ENCODE results near the gene CARD11.

The CARD11 gene

DNA sequence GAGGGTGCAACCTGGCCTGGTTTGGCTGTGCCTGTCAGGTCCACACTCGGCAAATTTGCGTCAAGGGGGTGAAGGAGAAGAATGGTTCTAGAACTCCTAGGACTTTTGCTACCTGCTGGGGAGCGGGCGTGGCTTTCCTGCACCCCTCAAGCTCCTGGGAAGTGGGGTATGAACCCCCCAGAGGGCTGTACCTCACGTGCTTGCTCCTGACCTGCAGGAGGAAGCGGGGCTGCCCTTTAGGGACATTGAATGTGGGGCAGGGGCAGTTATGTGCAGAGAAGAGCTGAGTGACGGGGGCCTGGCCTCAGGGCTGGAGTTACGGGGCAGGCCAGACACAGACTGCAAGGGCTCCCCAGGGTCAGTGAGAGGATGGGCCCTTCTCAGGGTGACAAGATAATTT is 138.2 kb downstream of the CARD11 start:
- no peak for DNase-seq (ENCODE audit: low read depth)

DNA sequence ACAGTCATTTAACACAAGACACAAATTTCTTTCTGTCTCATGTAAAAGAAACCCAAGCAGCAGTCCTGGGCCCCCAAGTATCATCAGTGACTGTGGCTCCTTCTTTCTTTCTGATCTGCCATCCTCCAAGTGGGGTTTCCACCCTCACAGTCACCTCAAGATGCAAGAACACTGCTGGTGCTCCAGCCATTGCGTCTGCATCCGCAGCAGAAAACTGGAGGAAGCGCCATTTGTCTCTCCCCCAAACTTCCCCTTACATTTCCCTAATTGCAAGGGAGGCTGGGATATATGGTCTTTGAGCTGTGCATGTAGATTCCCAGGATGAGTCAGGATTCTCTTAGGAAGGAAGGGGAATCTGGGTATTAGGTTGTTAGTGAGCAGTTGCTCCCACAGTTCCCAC is 138.6 kb downstream of the CARD11 start:
- DNase-seq (ENCODE audit: low read depth): no peak

DNA sequence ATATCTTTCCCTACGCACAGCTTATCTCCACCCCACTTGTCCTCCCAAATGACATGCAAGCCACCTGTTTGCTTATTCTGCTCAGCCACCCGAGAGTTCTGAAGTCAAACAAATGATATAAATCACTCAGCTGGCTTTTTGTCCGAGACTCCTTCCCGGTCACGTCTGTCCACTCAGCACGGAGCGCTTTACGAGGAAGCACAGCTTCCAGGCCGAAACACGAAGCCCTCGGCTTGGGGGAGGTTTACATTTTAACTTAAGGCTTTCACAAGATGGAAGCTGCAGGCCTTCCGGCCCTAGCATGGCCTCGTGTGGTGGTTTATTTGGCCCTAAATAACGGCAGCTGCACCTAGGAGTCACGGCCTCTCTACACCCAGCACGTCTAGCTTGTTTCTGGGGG is 139.5 kb downstream of the CARD11 start:
- no peak for DNase-seq (ENCODE audit: low read depth)

DNA sequence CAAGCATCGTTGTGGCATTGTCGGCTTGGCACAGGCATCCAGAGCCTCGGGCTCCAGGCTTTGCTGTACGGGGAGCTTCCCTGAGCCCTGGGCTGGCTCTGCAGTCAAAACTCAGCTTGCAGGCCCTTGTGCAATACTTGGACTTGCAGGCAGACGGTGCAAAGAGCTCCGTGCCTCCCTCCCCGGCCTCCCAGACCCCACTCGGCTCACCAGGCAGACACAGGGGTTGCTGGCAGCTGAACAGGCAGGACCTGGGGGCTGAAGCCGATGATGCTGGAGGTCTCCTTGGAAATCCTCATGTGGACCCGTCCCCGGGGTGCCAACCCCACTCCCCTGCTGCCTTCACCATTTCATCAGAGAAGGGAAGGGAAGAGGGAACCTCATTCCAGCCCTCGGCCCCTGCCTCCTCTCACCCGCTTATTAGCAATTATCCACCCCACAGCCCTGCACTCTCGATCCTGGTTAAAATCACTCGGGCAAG is 139.9 kb downstream of the CARD11 start:
- no peak for DNase-seq (ENCODE audit: low read depth)

DNA sequence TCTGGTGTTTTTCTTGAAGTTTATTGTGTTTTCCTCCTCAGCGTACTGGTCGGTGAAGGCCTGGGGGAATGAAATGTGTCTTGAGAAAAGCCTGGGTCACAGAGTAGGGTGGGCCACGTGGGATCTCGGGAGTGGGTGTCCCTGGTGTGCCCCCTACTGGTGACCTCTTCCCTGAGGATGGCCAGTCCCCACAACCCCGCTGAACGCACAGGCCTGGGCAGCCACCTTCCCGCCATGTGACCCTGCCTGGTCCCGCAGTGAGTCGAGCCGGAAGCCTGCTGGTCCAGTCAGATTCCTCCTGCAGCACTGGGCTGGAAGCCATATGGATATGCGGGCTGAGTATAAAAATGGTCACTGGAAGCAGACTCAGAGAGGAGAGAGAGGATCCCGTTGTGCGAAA is 146.6 kb downstream of the CARD11 start:
- DNase-seq (ENCODE audit: low read depth): no peak

DNA sequence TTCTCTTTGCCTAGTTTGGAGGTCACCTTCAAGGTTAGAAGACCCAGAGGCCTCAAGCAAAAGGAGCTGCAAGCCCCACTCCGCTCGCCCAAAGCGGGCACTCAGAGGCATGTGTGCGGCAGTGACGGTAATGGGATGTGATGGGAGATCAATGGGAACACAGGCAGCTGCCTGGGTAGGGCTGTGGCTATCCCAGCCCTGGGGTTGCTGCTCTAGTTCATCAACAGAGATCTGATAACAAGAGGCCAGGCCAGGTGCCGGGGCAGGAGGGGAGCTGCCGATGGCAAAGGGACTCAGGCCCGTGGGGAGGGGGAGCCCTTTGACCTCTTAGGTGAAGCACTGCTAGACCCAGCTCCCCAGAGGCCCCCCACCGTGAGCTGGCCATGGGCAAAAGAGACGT is 147.5 kb downstream of the CARD11 start:
- DNase-seq (ENCODE audit: low read depth): no peak

DNA sequence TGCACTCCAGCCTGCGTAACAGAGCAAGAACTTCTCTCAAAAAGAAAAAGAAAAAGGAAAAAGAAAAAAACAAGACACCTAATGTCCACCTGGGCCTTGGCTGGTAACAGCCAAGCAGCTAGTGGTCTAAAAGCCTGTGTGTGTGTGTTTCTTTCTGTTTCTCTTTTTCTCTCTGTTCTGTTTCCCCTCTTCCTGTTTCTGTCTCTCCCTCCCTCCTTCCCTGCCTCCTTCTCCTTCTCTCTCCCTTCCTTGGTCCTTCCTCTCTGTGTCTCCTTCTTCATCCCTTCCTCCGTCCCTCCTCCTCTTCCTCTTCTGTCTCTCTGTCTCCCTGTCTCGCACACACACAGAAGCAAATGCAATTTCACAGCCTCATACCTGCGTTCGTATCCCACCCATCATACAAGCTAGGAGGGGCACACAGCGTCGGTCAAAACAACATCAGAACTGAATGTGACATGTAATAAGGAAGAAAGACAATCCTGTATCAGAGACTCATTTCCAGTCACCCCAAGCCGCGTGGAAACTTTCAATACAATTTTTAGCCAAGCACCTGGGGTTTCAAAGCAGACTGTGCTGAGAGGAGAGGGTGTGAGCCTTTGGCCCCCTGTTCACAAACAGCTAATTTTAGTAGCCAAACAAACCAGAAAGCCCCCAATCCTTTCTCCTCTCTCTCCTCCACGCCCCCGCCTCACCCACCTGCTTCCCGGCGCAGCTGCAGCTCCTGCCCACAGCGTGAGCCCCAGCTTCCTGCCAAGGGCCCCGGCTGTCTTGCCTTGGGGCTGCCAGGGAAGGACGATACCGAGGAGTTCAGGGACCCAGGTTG is 149.3 kb downstream of the CARD11 start:
- no peak for DNase-seq (ENCODE audit: low read depth)

DNA sequence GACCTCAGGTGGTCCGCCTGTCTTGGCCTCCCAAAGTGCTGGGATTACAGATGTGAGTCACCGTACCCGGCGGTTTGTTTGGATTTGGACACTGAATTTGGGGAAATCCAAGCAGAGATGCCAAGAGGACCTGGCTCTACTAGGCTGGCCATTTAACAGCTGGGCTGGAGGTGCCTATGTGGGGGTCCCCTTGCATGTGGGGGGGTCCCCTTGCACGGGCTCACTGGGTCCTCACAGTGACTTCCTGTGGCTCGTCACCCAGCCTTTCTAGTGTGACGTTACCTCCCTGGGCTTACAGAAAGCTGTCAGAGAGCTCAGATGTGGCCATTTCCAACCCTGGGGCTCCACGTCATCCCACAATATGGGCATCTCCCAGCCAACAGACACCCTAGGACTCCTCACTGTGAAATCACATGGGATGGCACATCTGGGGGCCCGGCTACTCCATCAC is 150.2 kb downstream of the CARD11 start:
- no peak for DNase-seq (ENCODE audit: low read depth)

DNA sequence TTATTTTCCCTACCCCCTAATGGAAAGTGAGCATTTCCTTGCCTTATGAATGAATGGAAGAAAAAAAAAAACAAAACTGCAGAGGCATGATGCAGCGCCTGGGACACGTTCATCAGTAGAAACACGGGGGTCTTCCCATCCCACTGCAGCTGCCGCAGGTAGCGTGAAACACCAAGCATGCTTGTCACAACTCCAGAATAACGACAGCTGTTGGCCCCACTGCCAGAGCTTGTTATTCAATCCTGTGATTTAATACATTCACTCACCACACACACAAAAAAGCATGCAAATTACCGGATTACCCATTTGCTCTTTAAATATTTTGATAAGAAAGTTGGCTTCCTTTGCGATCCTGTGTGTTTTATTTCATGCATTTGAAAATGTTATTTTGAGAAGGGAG is 151.1 kb downstream of the CARD11 start:
- DNase-seq (ENCODE audit: low read depth): no peak

DNA sequence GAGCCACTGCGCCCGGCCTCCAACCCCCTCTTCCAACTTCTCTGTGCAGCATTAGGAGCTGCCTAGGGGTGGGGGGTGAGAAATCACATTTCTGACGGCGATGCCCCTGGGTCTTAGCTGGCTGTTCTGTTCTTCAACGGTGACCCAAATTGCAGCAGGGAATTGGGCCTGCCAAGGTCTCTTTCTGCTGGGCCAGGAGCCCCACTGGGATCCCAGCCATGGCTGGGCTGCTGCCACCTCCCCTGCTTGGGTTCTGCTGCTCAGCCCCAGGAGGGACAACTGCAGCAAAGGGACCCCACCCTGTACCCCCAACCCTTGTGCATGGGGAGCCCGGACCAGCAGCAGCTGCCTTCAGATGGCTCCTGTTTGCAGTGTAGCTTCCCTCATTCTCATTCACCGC is 155.9 kb downstream of the CARD11 start:
- DNase-seq (ENCODE audit: low read depth): no peak

DNA sequence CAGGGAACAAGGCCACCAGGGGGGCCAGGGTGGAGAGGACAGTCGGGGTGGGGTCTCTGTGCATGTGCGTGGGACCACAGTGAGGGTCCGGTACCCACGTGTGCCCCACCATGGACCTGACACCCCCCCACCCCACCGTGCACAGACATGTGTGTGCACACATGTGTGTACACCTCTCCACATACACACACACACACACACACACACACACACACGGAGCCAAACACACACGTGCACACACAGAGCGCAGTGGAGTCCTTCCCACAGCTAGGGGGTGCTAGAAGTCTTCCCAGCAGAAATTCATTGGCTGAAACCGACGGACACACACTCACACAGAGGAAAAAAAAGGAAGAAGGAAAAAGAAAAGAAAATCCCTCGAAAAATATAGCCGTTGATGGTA is 156.8 kb downstream of the CARD11 start:
- DNase-seq (ENCODE audit: low read depth): no peak

DNA sequence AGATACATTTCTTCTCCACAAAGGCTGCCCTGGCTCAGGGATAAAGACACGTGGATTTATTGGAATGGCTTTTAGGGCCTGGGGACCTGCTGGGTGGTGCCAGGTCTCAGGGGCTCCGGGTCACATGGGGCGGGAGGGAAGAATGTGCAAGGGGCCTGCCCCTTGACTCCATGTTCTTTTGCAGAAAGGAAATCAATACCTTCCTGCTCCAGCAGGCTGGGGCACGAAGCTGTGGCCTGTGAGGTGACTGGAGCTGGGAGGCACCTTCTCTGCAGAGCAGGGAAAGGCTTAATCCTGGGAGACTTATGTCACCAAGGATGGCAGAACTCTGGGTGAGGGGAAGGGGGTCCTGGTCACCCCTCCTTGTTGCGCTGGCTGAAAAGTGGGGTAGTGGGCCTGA is 157.3 kb downstream of the CARD11 start:
- DNase-seq (ENCODE audit: low read depth): no peak

DNA sequence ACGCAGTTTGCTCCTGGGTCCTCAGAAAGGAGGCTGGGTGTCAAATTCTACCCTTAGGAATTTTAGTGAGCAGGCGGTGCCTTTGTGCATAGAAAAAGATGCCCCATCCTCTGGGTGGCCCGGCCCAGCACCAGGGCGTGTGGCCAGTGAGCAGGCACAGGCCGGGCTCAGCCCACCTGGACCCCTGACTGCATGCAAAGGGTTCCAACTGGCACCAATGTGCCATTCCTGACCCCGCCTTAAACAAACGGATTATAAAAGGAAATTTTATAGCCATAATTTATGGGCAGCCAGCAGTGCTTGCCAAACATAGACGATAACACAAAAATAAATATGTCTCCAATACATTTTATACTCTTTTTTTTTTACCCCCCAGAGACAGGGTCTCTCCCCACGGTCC is 159.5 kb downstream of the CARD11 start:
- DNase-seq (ENCODE audit: low read depth): no peak

DNA sequence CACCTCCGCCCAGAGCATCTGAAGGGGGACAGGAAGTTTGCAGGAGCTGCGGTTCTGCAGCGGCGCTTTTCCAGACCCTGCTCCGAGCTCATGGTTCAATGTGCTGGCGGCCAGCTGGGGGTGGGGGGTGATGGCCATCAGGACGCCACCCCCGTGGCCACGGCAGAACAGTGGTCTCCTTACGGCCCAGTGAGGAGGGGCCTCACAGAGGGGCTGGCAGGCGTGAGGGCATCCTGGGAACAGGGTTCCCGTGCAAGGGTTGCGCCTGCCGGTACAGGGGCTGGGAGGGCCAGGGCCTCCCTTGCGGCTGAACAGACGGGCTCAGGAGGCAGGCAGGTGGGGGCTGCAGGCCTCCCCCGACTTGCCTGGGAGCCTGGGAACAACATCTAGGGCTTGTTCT is 160.6 kb downstream of the CARD11 start:
- DNase-seq (ENCODE audit: low read depth): no peak

DNA sequence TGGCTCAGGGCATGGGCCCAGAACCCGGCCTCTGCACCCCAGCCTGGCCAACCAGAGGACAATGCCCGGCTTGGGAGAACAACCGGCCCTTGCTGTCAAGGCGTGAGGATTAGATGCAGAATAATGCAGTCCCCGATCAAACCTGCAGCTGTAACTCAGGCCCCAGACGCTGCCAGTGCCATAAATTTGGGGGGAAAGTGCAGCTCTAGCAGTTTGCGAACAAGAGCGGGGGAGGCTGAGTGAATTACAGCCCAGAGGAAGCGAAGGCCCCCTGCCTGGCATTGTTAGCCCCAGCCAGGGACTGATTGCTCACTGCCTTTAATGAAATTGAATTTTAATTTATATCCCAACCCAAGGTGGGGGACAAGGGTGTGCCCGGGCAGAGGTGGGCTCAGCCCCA is 161.6 kb downstream of the CARD11 start:
- no peak for DNase-seq (ENCODE audit: low read depth)

DNA sequence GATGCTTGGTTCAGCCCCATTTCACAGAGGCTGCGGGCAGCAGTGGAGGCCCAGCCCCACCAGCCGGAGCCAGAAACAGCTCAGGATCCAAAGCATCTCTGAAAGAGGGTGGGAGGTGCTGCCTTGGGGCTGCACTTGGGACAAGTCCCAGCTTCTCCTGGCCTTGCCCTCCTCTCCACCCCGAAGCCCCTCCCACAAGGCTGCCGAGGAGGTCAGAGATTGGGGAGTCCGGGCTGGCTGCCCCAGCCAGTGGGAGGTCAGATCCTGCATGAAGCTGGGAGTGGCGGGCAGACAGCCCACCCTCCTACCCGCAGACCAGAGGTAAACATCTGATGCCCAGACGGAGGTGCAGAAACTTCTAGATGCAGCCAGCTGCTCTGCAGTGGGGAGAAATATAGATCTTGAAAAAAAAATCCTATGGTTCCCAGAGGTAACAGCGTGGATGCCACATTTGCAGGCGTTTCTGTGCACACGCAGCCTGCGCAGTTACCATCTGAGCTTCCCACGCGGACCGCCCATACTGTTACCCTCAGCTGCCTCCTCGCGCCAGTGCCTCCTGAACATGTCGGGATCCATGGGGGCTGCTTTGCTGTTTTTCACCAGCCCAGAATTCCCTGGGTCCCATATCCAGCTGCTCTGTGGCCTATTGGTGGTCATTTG is 162.7 kb downstream of the CARD11 start:
- DNase-seq (ENCODE audit: low read depth): no peak

DNA sequence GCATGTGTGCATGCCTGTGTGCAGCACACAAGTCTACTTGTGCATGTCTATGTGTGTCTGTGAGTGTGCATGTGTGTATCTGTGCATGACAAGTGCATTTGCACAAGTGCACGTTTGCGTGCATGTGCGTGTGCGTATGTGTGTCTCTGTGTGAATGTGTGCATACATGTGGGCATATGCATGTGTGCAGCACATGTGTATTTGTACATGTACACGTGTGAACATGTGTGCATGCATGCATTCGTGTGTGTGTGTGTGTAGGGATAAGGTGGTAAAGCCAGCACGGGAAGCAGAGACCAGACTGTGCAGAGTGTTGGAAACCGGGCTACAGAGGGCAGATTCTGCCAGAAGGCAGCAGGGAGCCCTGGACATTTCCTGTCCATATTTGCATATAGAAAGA is 163.6 kb downstream of the CARD11 start:
- DNase-seq (ENCODE audit: low read depth): no peak

DNA sequence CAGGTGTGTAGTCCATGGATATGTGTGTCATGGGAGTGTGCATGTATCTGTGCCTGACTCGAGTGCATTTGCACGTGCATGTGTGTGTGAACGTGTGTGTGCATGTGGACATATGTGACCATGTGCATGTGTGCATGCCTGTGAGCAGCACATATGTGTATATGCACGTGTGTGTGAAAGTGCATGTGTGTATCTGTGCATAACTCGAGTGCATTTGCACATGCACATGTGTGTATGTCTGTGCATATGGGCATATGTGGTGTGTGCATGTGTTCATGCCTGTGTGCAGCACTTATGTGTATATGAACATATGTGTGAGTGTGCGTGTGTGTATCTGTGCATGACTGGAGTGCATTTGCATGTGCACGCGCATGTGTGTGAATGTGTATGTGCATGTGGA is 164.3 kb downstream of the CARD11 start:
- no peak for DNase-seq (ENCODE audit: low read depth)

DNA sequence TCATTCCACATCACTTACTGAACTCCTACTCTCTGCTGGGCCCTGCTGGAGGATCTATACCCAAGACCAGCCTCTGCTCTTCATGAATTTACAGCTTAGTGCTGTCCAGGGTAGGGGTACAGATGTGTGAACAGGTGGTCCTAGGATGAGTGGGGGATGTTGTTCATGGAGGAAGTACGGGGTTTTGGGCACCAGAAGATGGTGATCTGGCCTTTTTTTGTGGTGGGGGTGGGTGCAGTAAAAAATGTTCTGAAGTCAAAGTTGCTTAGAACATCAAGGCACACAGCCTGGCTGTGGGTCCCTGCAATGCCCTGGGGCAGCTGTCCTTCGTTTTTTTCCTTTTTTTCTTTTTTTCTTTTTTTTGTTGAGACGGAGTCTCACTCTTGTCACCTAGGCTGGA is 165.4 kb downstream of the CARD11 start:
- DNase-seq (ENCODE audit: low read depth): no peak

DNA sequence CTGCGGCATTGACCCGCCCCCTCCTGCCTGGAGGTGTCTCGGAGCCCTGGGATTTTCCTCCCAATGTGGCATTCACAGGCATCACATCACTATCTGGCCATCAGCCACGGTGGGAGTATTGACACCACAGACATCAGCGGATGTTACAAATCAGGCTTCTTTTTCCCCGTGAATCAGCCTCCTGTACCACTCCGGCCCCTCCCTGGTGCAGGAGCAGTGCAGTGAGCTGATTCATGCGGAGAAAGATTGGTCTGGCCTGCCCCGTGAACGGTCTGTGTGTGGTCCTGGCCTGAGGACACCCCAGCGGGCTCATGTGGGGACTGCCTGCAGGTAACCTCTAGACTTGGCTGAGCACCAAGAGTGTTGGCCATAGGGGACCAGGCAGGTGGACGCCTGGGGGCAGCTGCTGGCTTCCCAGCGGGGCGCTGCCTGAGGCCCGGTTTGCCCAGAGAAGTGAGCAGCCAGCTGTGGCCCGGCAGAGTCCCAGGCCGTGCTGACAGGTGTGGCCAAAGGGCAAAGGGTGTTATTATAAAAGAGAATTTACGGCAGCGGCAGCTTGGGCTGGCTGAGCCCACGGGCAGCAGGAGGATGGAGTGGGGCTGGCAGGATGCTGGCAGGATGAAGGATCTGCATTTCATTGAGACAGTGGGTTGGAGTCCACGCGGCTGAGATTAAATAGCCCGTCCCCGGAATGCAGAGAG is 167.5 kb downstream of the CARD11 start:
- DNase-seq (ENCODE audit: low read depth): no peak

DNA sequence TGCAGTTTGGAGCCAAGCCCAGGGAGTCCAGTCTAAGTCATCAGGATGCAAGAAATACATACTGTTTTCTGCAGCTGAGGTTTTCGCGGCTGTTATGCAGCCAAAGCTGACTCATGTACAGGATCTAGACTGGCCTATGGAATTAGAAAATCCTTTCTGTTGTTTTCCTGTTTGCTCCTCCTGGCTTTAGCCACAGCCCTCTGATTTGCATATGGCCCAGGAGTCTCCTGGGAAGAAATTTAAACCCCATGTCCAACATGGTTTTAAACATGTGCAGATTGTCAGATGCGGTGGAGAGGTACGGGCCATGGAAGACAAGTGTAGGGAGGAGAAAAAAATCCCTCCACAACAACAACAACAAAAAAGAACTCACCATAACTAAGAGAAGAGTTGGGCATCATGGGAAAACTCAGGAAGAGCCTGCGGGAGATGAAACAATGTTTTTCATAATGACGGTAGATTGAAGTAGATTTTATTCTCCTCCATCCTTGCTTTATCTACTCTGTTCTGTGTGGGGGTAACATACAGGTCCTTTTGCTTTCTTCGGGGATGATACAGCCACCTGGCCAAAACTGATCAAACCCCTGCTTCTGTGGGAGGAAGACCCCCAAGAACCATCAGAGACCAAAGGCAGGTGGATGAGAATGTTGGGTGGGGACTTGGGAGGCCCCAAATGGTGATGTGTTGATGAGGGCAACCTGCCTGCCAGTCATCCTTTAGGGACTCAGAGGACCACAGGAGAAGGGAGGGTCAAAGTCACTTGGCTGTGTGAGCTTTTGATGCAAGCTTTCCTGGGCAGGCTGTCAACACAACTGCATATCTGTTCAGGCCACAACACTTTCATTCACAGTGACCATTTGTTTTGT is 169.7 kb downstream of the CARD11 start:
- no peak for DNase-seq (ENCODE audit: low read depth)

DNA sequence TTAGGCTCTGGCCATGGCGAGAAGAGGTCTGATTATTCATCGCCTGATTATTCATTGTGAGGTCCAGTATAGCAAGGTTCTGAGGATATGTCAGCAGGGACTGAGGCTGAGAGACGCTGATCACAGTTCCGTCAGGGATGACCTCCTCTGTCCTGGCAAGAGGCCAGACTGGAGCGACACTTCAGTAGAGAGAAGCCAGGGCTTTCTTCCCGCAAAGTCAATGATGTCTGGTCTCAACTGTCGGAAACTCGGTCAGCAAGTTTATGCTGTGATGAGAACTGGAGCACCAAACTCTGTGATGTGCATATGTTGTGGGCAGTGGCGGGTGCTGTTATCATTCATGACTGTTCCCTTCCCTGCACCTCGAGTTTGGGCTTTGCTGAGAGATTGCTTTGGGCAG is 170.5 kb downstream of the CARD11 start:
- DNase-seq (ENCODE audit: low read depth): no peak

All from T-helper 22 cell (primary cell).